Prostate gland (tissue), 2 donors: ENCODE measurements around the gene NCOA5. TPM values are rescaled to one million over a fixed set of nuclear protein-coding genes. Genes with fewer than 3 reads are reported as not detected.

ENCODE experiments used
- DNase-seq: peaks from one replicate; pipeline ENCODE4 v3.0.0-alpha.2; 2019; ENCODE audit warnings: low spot score
- H3K27ac ChIP-seq, 2 donors: fragments of 200-600 bp; sonication (generic); 2 replicates each; pipeline ENCODE4 v1.5.1; 2017 to 2019
- H3K27me3 ChIP-seq: fragments of 200-600 bp; sonication (generic); replicated peaks from 2 replicates; pipeline ENCODE4 v1.5.1; 2019; ENCODE audit not compliant: insufficient read depth
- H3K36me3 ChIP-seq, 2 donors: fragments of 200-600 bp; sonication (generic); 1 replicate in 1 of 2; 2 replicates in 1 of 2; pipeline versions ENCODE4 v1.5.1 to v1.8.1; 2017 to 2019
- H3K4me1 ChIP-seq: fragments of 200-600 bp; sonication (generic); replicated peaks from 2 replicates; pipeline ENCODE4 v1.5.1; 2019
- H3K4me3 ChIP-seq, 2 donors: fragments of 200-600 bp; sonication (generic); 2 replicates each; pipeline ENCODE4 v1.5.1; 2017 to 2019
- H3K9me3 ChIP-seq: fragments of 200-600 bp; sonication (generic); 2 replicates; pipeline ENCODE4 v1.5.1; 2017
- POLR2A ChIP-seq: fragments of 450-650 bp; IDR thresholded peaks from one replicate; pipeline ENCODE4 v1.6.1; 2016; ENCODE audit warnings: antibody characterized with exemption, mild to moderate bottlenecking
- POLR2AphosphoS5 ChIP-seq: sonication (generic); formaldehyde crosslinking; IDR thresholded peaks from one replicate; pipeline ENCODE4 v1.6.1; 2017; ENCODE audit warnings: antibody characterized with exemption
- WGBS: methylation state at CpG from one replicate; pipeline ENCODE4 v1.1.5; 2018; 5-methylcytosine and 5-hydroxymethylcytosine counted together
- intact Hi-C: fragments of 100-400 bp; cut with DNase I; formaldehyde crosslinking; loops from one replicate; pipeline ENCODE4 v1.14.2; 2022
- total RNA-seq, 2 donors: library from RNA; depleted of rRNA; stranded (reverse); fragments of >200 nt; gene quantifications; one replicate each; pipeline ENCODE4 v1.1.0, GENCODE V29; 2016
- TF ChIP-seq, protein P1 (sequence below), 4 experiments: fragments of 200-600 bp in 2 of 4; fragments of 450-650 bp in 2 of 4; sonication (generic) in 2 of 4; IDR thresholded peaks; 1 replicate in 3 of 4; 2 replicates in 1 of 4; pipeline ENCODE4 v1.5.1; 2016 to 2019; ENCODE audit warnings: antibody characterized with exemption in 4 of 4, mild to moderate bottlenecking in 2 of 4, moderate library complexity in 2 of 4

The NCOA5 gene
- total RNA-seq, 2 donors from 2014 or later: 41.0 to 50.6 TPM

DNA sequence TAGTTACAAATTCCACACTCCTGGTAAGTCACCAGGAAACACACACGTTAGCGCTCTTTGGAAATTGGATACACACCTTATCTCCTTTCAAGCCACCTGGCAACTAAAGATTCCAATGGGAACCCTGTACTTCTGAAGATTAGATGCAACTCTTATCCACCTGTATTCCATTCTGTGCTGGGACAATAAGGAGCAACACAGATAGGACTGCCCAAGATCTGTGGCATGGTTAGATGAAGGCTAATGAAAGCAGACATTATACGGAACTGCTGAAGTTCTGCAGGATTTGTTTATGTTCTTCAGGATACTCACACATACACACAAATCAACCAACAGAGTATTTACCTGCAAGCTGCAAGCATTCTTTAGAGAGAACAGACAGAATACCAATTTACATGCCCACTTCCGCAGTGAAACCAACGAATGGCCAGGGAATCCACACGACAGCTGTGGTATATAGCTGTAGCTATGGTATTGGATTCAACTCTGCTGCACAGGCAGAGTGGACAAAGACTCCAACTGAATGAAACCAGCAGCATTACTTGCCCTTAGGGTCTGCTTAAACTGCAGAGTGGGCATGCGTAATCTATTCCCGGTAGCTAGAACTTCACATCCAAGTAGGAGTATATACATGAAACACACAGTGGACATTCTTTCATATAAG is 12.0 kb downstream of the NCOA5 start:
- Histone ChIP-seq H3K9me3 (no peaks in the 10 kb centered on the region), H3K4me1 (no peaks in the 10 kb centered on the region), H3K27ac (no peak overlapping the region), H3K36me3 (no peaks in the 10 kb centered on the region), H3K27me3 (no peaks in the 10 kb centered on the region), H3K4me3 (no peak overlapping the region)
- TF ChIP-seq POLR2A: no peak
- TF ChIP-seq POLR2AphosphoS5: no peak
- TF ChIP-seq, protein P1, sequence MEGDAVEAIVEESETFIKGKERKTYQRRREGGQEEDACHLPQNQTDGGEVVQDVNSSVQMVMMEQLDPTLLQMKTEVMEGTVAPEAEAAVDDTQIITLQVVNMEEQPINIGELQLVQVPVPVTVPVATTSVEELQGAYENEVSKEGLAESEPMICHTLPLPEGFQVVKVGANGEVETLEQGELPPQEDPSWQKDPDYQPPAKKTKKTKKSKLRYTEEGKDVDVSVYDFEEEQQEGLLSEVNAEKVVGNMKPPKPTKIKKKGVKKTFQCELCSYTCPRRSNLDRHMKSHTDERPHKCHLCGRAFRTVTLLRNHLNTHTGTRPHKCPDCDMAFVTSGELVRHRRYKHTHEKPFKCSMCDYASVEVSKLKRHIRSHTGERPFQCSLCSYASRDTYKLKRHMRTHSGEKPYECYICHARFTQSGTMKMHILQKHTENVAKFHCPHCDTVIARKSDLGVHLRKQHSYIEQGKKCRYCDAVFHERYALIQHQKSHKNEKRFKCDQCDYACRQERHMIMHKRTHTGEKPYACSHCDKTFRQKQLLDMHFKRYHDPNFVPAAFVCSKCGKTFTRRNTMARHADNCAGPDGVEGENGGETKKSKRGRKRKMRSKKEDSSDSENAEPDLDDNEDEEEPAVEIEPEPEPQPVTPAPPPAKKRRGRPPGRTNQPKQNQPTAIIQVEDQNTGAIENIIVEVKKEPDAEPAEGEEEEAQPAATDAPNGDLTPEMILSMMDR (IDR thresholded peaks at IDR 0.05): no peak
- 91% methylated on average over 8 of the region's 8 CpGs for WGBS
- DNase-seq: no peak
- intact Hi-C loops: no loop called here

DNA sequence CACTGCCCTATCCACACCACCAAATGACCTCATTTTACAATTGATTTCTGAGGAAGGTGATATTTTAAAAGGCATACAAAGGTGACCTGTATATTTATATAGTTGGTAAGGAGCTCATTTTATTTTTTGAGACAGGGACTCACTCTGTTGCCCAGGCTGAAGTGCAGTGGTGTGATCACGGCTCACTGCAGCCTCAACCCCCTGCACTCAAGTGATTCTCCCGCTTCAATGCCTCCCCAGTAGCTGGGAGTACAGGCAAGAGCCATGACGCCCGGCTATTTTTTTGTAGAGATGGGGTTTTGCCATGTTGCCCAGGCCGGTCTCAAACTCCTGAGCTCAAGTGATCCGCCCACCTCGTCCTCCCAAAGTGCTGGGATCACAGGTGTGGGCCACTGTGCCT is 13.0 kb downstream of the NCOA5 start:
- TF ChIP-seq POLR2AphosphoS5 (no peak), POLR2A (no peak)
- TF ChIP-seq, protein P1 (IDR thresholded peaks at IDR 0.05): no peak
- Histone ChIP-seq H3K27me3 (no peaks in the 10 kb centered on the region), H3K27ac (no peak overlapping the region), H3K9me3 (no peaks in the 10 kb centered on the region), H3K4me3 (no peak overlapping the region), H3K4me1 (no peaks in the 10 kb centered on the region), H3K36me3 (no peaks in the 10 kb centered on the region)
- no peak for DNase-seq
- 84% methylated on average over 7 of the region's 7 CpGs for WGBS
- intact Hi-C loops: no loop called here

DNA sequence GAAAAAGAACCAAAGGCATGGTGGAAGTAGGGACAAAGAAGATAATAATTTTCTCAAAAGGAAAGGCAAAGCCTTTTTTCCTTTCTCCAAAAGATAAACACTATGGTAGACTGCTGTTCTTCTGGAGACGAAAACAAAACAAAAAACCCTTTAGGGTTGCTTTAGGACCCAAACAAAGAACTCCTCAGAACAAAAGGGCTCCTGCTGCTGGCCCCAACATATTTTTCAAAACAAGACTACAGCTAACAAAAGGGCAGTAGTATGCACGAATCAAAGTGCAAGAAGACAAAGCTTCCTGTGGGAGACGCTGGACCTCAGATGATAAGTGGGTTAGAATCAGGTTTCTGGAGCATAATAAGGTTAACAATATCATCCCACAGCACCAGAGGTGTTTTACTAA is 15.8 kb downstream of the NCOA5 start:
- TF ChIP-seq POLR2AphosphoS5 (no peak), POLR2A (no peak)
- TF ChIP-seq, protein P1 (IDR thresholded peaks at IDR 0.05): no peak
- 62% methylated on average over 3 of the region's 3 CpGs for WGBS
- DNase-seq: no peak
- no peaks in the 10 kb centered on the region for H3K27me3 ChIP-seq
- H3K36me3 ChIP-seq: peaks cover 0 to 3% of the 10 kb centered on the region in 2 donors
- no peaks in the 10 kb centered on the region for H3K4me1 ChIP-seq
- no peaks in the 10 kb centered on the region for H3K9me3 ChIP-seq
- intact Hi-C loops: no loop called here
- no peak overlapping the region for H3K4me3 ChIP-seq
- H3K27ac ChIP-seq: no peak overlapping the region

DNA sequence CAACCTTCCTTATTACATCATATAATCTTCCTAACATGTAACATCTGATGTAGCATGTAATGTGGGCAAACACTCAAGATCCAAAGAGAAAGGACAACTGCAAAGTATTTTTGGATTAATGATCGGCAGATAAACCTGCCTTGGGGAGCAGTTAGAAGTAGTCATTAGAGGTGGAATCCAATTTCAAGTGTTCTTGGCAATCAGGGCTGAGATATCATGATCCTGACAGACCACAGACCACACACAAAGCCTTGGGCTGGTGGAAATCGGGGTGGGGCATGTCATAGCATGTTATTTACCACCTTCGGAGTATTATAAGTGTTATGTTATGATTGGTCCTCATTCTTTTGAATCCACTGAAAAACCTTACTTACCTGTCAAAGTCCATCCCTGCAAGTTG is 16.3 kb downstream of the NCOA5 start:
- Histone ChIP-seq H3K36me3 (peaks cover 2 to 3% of the 10 kb centered on the region in 2 donors), H3K4me3 (no peak overlapping the region), H3K4me1 (no peaks in the 10 kb centered on the region), H3K27ac (no peak overlapping the region), H3K27me3 (no peaks in the 10 kb centered on the region), H3K9me3 (no peaks in the 10 kb centered on the region)
- intact Hi-C loops: no loop called here
- TF ChIP-seq POLR2A (no peak), POLR2AphosphoS5 (no peak)
- TF ChIP-seq, protein P1 (IDR thresholded peaks at IDR 0.05): no peak
- 64% methylated on average over 3 of the region's 3 CpGs for WGBS
- DNase-seq: no peak

DNA sequence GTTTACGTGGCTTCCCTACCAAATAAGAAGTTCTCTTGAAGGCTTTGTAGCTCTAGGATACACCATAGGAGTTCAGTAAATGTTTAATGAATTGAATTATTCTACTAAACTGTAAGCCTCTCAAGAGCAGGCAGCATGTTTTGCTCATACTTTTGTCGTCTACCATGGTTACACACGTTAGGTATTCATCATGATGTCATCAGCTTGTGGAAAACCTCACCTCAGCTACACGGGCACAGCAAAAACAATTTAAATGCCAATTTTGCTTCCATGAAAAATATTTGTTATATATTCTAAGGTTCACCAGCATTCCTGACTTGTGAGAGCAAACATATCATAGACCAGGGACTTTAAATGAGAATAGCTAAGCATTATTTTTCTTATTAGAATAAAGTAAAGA is 16.7 kb downstream of the NCOA5 start:
- intact Hi-C loops: no loop called here
- peaks cover 3 to 6% of the 10 kb centered on the region in 2 donors for H3K36me3 ChIP-seq
- WGBS: 88% methylated on average over 4 of the region's 4 CpGs
- no peak overlapping the region for H3K4me3 ChIP-seq
- no peaks in the 10 kb centered on the region for H3K27me3 ChIP-seq
- TF ChIP-seq, protein P1 (IDR thresholded peaks at IDR 0.05): no peak
- TF ChIP-seq POLR2A (no peak), POLR2AphosphoS5 (no peak)
- no peaks in the 10 kb centered on the region for H3K9me3 ChIP-seq
- no peak for DNase-seq
- no peak overlapping the region for H3K27ac ChIP-seq
- H3K4me1 ChIP-seq: no peaks in the 10 kb centered on the region
